ENCODE results near the gene ANKH. TPM values are rescaled to one million over a fixed set of nuclear protein-coding genes. Genes with fewer than 3 reads are reported as not detected.
A peak's percentile ranks its signal among the peaks of the same experiment; 100 is the strongest.
"Not testable (repeated sequence)": the region's sequence is repeated elsewhere in the genome, so short reads cannot be mapped to it uniquely, and the experiment has no call there.

Gene ANKH
- total RNA-seq, 1 donor from 2014 or later, result 25.5 TPM

- ATAC-seq, result no peak
These were observed 17.9 kb downstream of the ANKH start for GRCh38 chr5:14853685-14854084.

GRCh38 chr5:14852779-14853178, 18.8 kb downstream of the ANKH start:
- no peak for ATAC-seq

GRCh38 chr5:14851999-14852526, 19.5 kb downstream of the ANKH start:
- ATAC-seq, result no peak

- no peak for ATAC-seq
These were observed 20.0 kb downstream of the ANKH start for GRCh38 chr5:14851597-14851996.

GRCh38 chr5:14851050-14851419, 20.5 kb downstream of the ANKH start:
- ATAC-seq, result no peak

- no peak for ATAC-seq
These were observed 21.0 kb downstream of the ANKH start for GRCh38 chr5:14850419-14851049.

- peak; percentile 31 for ATAC-seq
These were observed 21.9 kb downstream of the ANKH start for GRCh38 chr5:14849516-14850294.

GRCh38 chr5:14848942-14849341, 22.6 kb downstream of the ANKH start:
- not testable (repeated sequence) for ATAC-seq

- no peak for ATAC-seq
These were observed 23.2 kb downstream of the ANKH start for GRCh38 chr5:14848385-14848784.

- ATAC-seq, result no peak
These were observed 24.1 kb downstream of the ANKH start for GRCh38 chr5:14847471-14847870.

GRCh38 chr5:14842117-14842516, 29.5 kb downstream of the ANKH start:
- no peak for ATAC-seq

GRCh38 chr5:14840624-14841023, 31.0 kb downstream of the ANKH start:
- ATAC-seq, result no peak

GRCh38 chr5:14838396-14839319, 32.9 kb downstream of the ANKH start:
- no peak for ATAC-seq

- ATAC-seq, result not testable (repeated sequence)
These were observed 34.0 kb downstream of the ANKH start for GRCh38 chr5:14837423-14838122.

- no peak for ATAC-seq
These were observed 36.7 kb downstream of the ANKH start for GRCh38 chr5:14834584-14835550.

GRCh38 chr5:14834062-14834461, 37.5 kb downstream of the ANKH start:
- no peak for ATAC-seq

- no peak for ATAC-seq
These were observed 40.6 kb downstream of the ANKH start for GRCh38 chr5:14831006-14831338.

GRCh38 chr5:14830210-14831005, 41.2 kb downstream of the ANKH start:
- ATAC-seq, result no peak

- no peak for ATAC-seq
These were observed 42.2 kb downstream of the ANKH start for GRCh38 chr5:14829396-14829795.

GRCh38 chr5:14826714-14827113, 44.9 kb downstream of the ANKH start:
- ATAC-seq, result no peak
